Retina (tissue), 1 donor: Measurements from ENCODE around the gene PPP1R13L.

Source experiments
- DNase-seq: peaks from one replicate; pipeline ENCODE4 v3.0.0-alpha.2; 2016

Gene PPP1R13L

GRCh38 chr19:45406226-45407090, 1.6 kb upstream of the PPP1R13L start, which contains the start of gene POLR1G:
Gene POLR1G, plus strand, starts transcription at chr19:45406644. Its CDS starts 53 bp downstream, at chr19:45406697.
- peak; percentile 98 for DNase-seq

GRCh38 chr19:45405435-45406225, 761 bp upstream of the PPP1R13L start:
- DNase-seq = peak; percentile 92

- no peak for DNase-seq
These were observed 900 bp downstream of the PPP1R13L start for GRCh38 chr19:45403781-45404556.

- no peak for DNase-seq
These were observed 1.6 kb downstream of the PPP1R13L start for GRCh38 chr19:45403272-45403671.

GRCh38 chr19:45402298-45403061, 2.4 kb downstream of the PPP1R13L start:
- peak; percentile 39 for DNase-seq

- DNase-seq = no peak
These were observed 3.1 kb downstream of the PPP1R13L start for GRCh38 chr19:45401815-45402214.

- no peak for DNase-seq
These were observed 4.7 kb downstream of the PPP1R13L start for GRCh38 chr19:45400192-45400591.

- DNase-seq = no peak
These were observed 8.8 kb downstream of the PPP1R13L start for GRCh38 chr19:45395821-45396617.

- no peak for DNase-seq
These were observed 12.8 kb downstream of the PPP1R13L start for GRCh38 chr19:45391871-45392665.

- no peak for DNase-seq
These were observed 13.5 kb downstream of the PPP1R13L start for GRCh38 chr19:45391346-45391745.

GRCh38 chr19:45385392-45386221, 19.3 kb downstream of the PPP1R13L start:
- DNase-seq = peak; percentile 51

GRCh38 chr19:45382426-45382825, 22.4 kb downstream of the PPP1R13L start:
- DNase-seq = no peak

- no peak for DNase-seq
These were observed 24.8 kb downstream of the PPP1R13L start for GRCh38 chr19:45380107-45380506.

- no peak for DNase-seq
These were observed 28.7 kb downstream of the PPP1R13L start for GRCh38 chr19:45376045-45376724.

GRCh38 chr19:45370410-45371204, 34.3 kb downstream of the PPP1R13L start, which contains the start of gene ERCC2:
Gene ERCC2, minus strand, starts transcription at chr19:45370573. Its CDS starts 33 bp downstream, at chr19:45370540.
- DNase-seq = peak; percentile 97

- no peak for DNase-seq
These were observed 36.0 kb downstream of the PPP1R13L start for GRCh38 chr19:45368737-45369340.

- DNase-seq = no peak
These were observed 36.7 kb downstream of the PPP1R13L start for GRCh38 chr19:45368127-45368526.
